Thymus (tissue), 11 donors: ENCODE results near the gene RPSA. TPM values are rescaled to one million over a fixed set of nuclear protein-coding genes. Genes with fewer than 3 reads are reported as not detected.

ENCODE experiments used
- DNase-seq, 9 donors: peaks; one replicate each; pipeline ENCODE4 v3.0.0-alpha.2; 2013; ENCODE audit warnings: low spot score in 9 of 9, low read depth in 6 of 9, missing footprints in 1 of 9
- H3K27ac ChIP-seq, 2 donors: one replicate each; pipeline ENCODE4 v1.5.1; 2013; ENCODE audit warnings: control low read depth in 1 of 2, low read depth in 1 of 2, low read length in 1 of 2, mild to moderate bottlenecking in 1 of 2, moderate library complexity in 1 of 2
- H3K27me3 ChIP-seq, 2 donors: one replicate each; pipeline ENCODE4 v1.5.1; 2013; ENCODE audit warnings: low read length in 1 of 2; ENCODE audit not compliant: control insufficient read depth in 2 of 2, insufficient read depth in 1 of 2
- H3K36me3 ChIP-seq, 2 donors: one replicate each; pipeline ENCODE4 v1.5.1; 2013; ENCODE audit warnings: low read length in 1 of 2, mild to moderate bottlenecking in 1 of 2, moderate library complexity in 1 of 2; ENCODE audit not compliant: control insufficient read depth in 2 of 2, insufficient read depth in 2 of 2
- H3K4me1 ChIP-seq, 2 donors: one replicate each; pipeline ENCODE4 v1.5.1; 2013; ENCODE audit warnings: low read length in 2 of 2; ENCODE audit not compliant: control insufficient read depth in 2 of 2, insufficient read depth in 2 of 2
- H3K4me3 ChIP-seq, 2 donors: one replicate each; pipeline ENCODE4 v1.5.1; 2013; ENCODE audit warnings: low read length in 2 of 2, control low read depth in 1 of 2, mild to moderate bottlenecking in 1 of 2
- H3K9me3 ChIP-seq, 2 donors: one replicate each; pipeline ENCODE4 v1.5.1; 2013; ENCODE audit warnings: low read length in 1 of 2, mild to moderate bottlenecking in 1 of 2; ENCODE audit not compliant: control insufficient read depth in 2 of 2, insufficient read depth in 1 of 2
- WGBS: extraction: QIAGEN DNeasy Blood & Tissue Kit; methylation state at CpG from one replicate; pipeline ENCODE4 v1.1.7; 2013; 5-methylcytosine and 5-hydroxymethylcytosine counted together
- polyA plus RNA-seq: library from polyadenylated mRNA; stranded (reverse); fragments of 200-250 nt; gene quantifications from one replicate; pipeline ENCODE4 v1.2.3, GENCODE V29; 2013
- total RNA-seq: library from RNA; stranded (reverse); fragments of 120-200 nt; gene quantifications from one replicate; pipeline ENCODE4 v1.2.4, GENCODE V29; 2013
- donor health status: healthy.

The RPSA gene
- total and polyA plus RNA-seq, 2 donors, result 1,490 to 2,152 TPM

DNA sequence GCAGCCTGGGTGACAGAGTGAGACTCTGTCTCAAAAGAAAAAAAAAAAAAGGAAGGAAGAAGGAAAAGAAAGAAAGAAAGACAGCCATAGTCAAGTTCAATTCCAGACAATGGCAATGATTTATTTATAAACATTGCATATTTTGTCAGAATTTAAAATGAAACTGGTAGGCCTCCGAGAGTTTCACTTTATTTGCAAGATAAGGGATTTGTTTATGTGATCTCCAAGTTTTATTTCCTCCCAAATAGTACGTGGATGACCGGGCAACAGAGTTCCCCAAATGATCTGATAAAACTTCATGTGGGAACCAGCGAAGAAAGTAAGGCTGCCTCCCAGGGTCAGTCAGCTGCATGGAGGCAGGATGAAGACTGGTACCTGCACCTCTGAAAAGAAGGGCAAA is 32.4 kb downstream of the RPSA start:
- Histone ChIP-seq H3K4me1 (no peaks in the 10 kb centered on the region), H3K4me3 (no peak overlapping the region), H3K27me3 (no peaks in the 10 kb centered on the region), H3K27ac (no peak overlapping the region), H3K9me3 (no peaks in the 10 kb centered on the region), H3K36me3 (no peaks in the 10 kb centered on the region)
- 96% methylated on average over 4 of the region's 4 CpGs for WGBS
- no peak for DNase-seq

DNA sequence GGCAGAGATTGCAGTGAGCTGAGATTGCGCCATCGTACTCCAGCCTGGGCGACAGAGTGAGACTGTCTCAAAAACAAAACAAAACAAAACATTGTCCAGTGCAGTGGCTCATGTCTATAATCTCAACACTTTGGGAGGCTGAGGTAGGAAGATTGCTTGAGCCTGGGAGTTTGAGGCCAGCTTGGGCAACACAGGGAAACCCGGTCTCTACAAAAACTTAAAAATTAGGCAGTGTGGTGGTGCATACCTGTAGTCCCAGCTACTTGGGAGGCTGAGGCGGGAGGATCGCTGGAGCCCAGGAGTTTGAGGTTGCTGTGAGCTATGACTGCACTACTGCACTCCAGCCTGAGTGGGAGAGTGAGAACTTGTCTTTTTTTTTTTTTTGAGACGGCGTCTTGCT is 33.8 kb downstream of the RPSA start:
- Histone ChIP-seq H3K36me3 (no peaks in the 10 kb centered on the region), H3K27ac (no peak overlapping the region), H3K4me3 (no peak overlapping the region), H3K4me1 (no peaks in the 10 kb centered on the region), H3K27me3 (no peaks in the 10 kb centered on the region), H3K9me3 (no peaks in the 10 kb centered on the region)
- 92% methylated on average over 8 of the region's 8 CpGs for WGBS
- no peak for DNase-seq

DNA sequence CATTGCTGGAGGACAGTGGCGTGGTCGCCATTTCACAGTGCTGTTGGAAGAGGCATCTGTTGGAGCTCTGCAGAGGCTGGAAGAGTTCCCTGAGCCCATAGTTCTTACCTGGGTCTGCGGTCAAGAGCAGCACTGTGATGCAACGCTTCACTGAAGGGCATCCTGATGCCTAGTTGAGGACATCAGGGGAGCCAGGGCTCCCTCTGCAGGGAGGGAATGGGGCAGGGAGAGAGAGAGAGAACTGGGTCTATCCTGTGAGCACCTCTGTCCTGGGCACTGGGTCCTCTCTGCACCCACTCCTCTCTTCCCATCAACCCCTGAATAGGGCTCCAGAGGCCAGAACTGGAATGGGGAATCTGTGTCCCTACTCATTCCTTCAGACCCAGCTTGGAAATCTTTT is 37.0 kb downstream of the RPSA start:
- H3K27ac ChIP-seq, result no peak overlapping the region
- H3K4me3 ChIP-seq, result no peak overlapping the region
- no peaks in the 10 kb centered on the region for H3K9me3 ChIP-seq
- H3K4me1 ChIP-seq, result no peaks in the 10 kb centered on the region
- DNase-seq, result no peak
- H3K27me3 ChIP-seq, result peaks cover 0 to 2% of the 10 kb centered on the region in 2 donors
- 95% methylated on average over 4 of the region's 4 CpGs for WGBS
- no peaks in the 10 kb centered on the region for H3K36me3 ChIP-seq

DNA sequence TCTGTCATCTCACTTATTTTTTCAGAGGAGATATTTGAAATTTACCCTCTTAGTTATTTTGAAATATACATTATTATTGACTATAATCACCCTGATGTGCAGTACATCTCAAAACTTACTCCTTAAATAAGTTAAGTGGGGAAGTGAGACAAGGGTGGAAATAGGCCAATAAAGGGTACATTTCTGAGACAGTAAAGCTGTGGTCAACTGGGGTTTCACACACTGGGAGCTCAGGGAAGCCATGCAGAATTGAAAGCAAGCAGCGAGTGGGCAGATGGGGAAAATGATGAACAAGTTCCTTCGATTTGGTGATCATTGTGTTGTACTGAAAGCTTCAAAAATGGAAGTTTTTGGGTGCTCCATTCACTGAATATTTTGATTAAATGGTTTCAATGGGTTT is 39.4 kb downstream of the RPSA start:
- H3K27me3 ChIP-seq, result peaks cover 0 to 2% of the 10 kb centered on the region in 2 donors
- no peaks in the 10 kb centered on the region for H3K36me3 ChIP-seq
- WGBS, result 87% methylated on average over 2 of the region's 2 CpGs
- no peaks in the 10 kb centered on the region for H3K4me1 ChIP-seq
- H3K4me3 ChIP-seq, result no peak overlapping the region
- no peak for DNase-seq
- no peak overlapping the region for H3K27ac ChIP-seq
- no peaks in the 10 kb centered on the region for H3K9me3 ChIP-seq

DNA sequence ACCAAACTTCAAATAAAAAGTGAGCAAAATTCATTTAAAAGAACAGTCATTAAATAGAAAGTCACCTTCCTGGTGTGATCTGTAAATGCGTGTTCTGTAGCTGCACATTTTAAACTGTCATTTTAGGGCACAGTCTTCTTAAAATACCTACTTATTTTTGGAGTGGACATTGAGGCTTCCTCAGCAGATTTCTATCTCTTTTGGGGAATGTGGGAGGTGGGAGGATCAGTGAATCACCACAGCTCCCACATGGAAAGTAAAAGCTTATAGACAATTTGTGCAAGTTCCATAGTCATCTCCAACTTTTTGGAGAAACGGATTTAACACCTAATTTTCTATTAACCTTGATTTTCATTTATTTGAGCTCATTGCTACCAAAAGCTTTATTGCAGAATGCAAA is 39.9 kb downstream of the RPSA start:
- no peak for DNase-seq
- no peak overlapping the region for H3K27ac ChIP-seq
- H3K9me3 ChIP-seq, result no peaks in the 10 kb centered on the region
- WGBS, result 98% methylated on average over 2 of the region's 2 CpGs
- no peaks in the 10 kb centered on the region for H3K4me1 ChIP-seq
- H3K27me3 ChIP-seq, result peaks cover 0 to 2% of the 10 kb centered on the region in 2 donors
- no peak overlapping the region for H3K4me3 ChIP-seq
- H3K36me3 ChIP-seq, result no peaks in the 10 kb centered on the region

DNA sequence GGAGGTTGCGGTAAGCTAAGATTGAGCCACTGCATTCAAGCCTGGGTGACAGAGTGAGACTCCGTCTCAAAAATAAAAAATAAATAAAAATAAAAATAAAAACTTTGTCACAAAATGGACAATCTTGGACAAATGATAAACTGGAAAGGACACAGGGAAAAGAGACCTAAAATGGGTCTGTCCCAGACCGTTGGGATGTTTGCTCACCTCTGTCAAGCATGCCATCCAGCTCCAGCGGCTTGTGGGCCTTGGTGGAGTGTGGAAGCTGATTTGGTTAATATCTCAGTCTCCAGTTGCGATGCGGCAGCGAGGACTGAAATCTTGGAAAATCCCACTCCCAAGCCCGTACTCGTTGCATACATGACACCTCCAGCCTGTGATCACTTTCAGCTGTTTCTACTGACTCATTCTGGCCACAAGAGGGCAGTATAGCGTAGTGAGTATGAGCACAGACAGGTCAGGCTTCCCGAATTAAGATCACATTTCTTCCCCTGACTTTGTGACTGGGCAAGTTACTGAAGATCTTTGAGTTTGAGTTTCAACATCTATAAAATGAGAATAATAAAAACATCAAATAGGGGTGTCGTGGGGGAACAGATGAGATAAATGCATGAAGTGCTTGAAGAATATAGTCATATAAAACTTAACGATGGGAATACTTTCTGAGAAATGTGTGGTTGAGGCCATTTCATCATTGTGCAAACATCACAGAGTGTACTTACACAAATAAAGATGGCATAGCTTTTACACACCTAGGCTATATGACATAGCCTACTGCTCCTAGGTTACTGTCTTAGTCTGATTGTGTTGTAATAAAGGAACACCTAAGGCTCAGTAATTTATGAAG is 41.3 kb downstream of the RPSA start:
- no peak overlapping the region for H3K27ac ChIP-seq
- no peaks in the 10 kb centered on the region for H3K36me3 ChIP-seq
- DNase-seq, result peak; percentile 26 to 83 (median 69)
- H3K27me3 ChIP-seq, result peaks cover 0 to 2% of the 10 kb centered on the region in 2 donors
- H3K4me1 ChIP-seq, result no peaks in the 10 kb centered on the region
- H3K4me3 ChIP-seq, result no peak overlapping the region
- WGBS, result 35% methylated on average over 13 of the region's 13 CpGs
- H3K9me3 ChIP-seq, result no peaks in the 10 kb centered on the region

DNA sequence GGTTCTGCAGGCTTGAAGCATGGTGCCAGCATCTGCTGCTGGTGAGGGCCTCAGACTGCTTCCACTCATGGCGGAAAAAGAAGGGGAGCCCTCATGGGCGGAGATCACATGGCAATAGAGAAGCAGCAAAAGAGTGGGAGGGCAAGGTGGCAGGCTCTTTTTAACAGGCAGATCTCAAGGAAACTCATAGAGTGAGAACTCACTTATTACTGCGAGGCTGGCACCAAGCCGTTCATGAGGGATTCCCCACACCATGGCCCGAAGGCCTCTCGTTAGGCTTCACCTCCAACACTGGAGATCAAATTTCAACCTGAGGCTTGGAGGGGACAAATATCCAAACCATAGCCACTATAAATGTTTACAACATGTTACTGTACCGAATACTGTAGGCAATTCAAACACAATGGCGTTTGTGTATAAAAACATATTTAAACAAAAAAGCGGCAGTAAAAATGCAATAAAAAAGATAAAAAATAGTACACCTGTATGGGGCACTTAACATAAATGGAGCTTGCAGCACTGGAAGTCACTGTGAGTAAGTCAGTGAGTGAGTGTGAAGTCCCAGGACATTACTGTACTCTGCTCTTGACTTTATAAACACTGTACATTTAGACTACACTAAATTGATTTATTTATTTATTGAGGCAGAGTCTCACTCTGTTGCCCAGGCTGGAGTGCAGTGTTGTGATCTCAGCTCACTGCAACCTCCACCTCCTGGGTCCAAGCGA is 42.1 kb downstream of the RPSA start:
- Histone ChIP-seq H3K36me3 (no peaks in the 10 kb centered on the region), H3K27ac (no peak overlapping the region), H3K9me3 (no peaks in the 10 kb centered on the region), H3K4me3 (no peak overlapping the region), H3K27me3 (peaks cover 0 to 2% of the 10 kb centered on the region in 2 donors), H3K4me1 (no peaks in the 10 kb centered on the region)
- WGBS, result 81% methylated on average over 10 of the region's 10 CpGs
- no peak for DNase-seq

DNA sequence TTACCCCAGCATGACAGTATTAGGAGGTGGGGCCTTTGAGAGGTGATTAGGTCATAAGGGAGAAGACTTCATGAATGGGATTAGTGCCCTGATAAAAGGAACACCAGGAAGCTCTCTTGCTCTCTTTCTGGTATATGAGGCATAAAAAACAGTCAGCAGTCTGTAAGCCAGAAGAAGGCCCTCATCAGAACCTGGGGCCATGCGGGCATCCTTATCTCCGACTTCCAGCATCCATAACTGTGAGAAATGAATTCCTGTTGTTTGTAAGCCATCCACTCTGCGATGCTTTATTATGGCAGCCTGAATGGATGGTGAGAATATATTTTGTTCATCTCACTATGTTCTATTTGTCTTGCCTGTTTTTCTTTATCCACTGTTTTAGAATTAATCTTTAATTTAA is 43.3 kb downstream of the RPSA start:
- 79% methylated on average over 3 of the region's 3 CpGs for WGBS

DNA sequence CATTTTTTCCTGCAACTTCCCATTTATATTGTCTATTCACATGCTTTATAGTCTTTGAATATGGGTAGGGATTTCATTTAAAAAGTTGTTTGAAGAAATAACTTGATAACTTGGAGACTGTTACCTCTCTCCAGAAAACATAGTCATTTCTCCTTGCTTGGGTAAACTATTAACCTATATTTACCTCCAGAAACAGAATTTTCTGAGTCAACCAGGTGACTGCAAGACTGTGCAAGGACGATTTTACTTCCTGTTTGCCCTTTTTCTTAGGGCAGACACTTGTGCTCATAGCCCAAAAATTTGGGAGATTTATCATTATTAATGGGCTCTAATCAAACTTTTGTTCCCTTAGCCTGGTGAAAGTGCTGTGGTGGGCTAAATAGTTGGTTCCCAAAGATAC is 46.6 kb downstream of the RPSA start:
- Histone ChIP-seq H3K27ac (no peak overlapping the region), H3K9me3 (no peaks in the 10 kb centered on the region), H3K4me3 (no peak overlapping the region), H3K27me3 (no peaks in the 10 kb centered on the region), H3K36me3 (no peaks in the 10 kb centered on the region), H3K4me1 (no peaks in the 10 kb centered on the region)
- whole genome bisulfite sequencing, result 72% methylated on average over 1 of the region's 1 CpG
- no peak for DNase-seq

More for the DNA sequence above, 43.3 kb downstream of the RPSA start:
- no peak for DNase-seq
- no peaks in the 10 kb centered on the region for H3K4me1 ChIP-seq
- H3K9me3 ChIP-seq, result no peaks in the 10 kb centered on the region
- H3K4me3 ChIP-seq, result no peak overlapping the region
- no peak overlapping the region for H3K27ac ChIP-seq
- H3K27me3 ChIP-seq, result peaks cover 0 to 2% of the 10 kb centered on the region in 2 donors
- no peaks in the 10 kb centered on the region for H3K36me3 ChIP-seq
